Measurements from ENCODE around the gene WDR5. TPM values are rescaled to one million over a fixed set of nuclear protein-coding genes. Genes with fewer than 3 reads are reported as not detected.

WDR5 gene
- total RNA-seq, 6 donors from 2014 or later: 23.3 to 48.2 (median 27.3) TPM

GRCh38 chr9:134208310-134208841 is 72.5 kb downstream of the WDR5 start:
- Histone ChIP-seq H3K4me1 (peaks cover 0 to 6% (median 3%) of the 10 kb centered on the region in 4 donors), H3K9me3 (peaks cover 0 to 8% (median 3%) of the 10 kb centered on the region in 4 donors), H3K27ac (no peak overlapping the region), H3K27me3 (no peaks in the 10 kb centered on the region), H3K36me3 (no peaks in the 10 kb centered on the region), H3K4me3 (no peak overlapping the region)
- DNase-seq (no peak), ATAC-seq (ENCODE audit: low FRiP score in 2 of 2) (no peak)
- 73 to 81% methylated on average over 14 to 19 of the region's 19 CpGs for WGBS, 2 donors
- no peak for TF ChIP-seq CTCF (IDR thresholded peaks at IDR 0.05)

- Histone ChIP-seq H3K27me3 (no peaks in the 10 kb centered on the region), H3K27ac (no peak overlapping the region), H3K9me3 (peaks cover 0 to 7% (median 3%) of the 10 kb centered on the region in 4 donors), H3K4me1 (peaks cover 0 to 6% (median 3%) of the 10 kb centered on the region in 4 donors), H3K4me3 (no peak overlapping the region), H3K36me3 (no peaks in the 10 kb centered on the region)
- DNase-seq: no peak
- no peak for TF ChIP-seq POLR2A (IDR thresholded peaks at IDR 0.05)
- TF ChIP-seq POLR2AphosphoS5 (IDR thresholded peaks at IDR 0.05): no peak
- TF ChIP-seq EP300 (IDR thresholded peaks at IDR 0.05): no peak
- TF ChIP-seq CTCF (IDR thresholded peaks at IDR 0.05): no peak
- ATAC-seq (ENCODE audit: low FRiP score in 2 of 2): no peak
- 88 to 94% methylated on average over 20 of the region's 20 CpGs for WGBS, 2 donors
Observed at GRCh38 chr9:134208981-134209725, 73.3 kb downstream of the WDR5 start.

Small RNA genes within 50 kb of the gene (small RNA-seq; reads per million reads assigned to genes)
- 0 to 2.1 (median 0.25) reads per million in 4 donors for gene RNU6ATAC

Other genes starting within 250 kb of the WDR5 start
- gene VAV2, start 143.8 kb upstream of the WDR5 start, total RNA-seq: 10 to 100 TPM; 12.0 to 38.8 (median 22.0) TPM
- 10 to 100 TPM in 4 of 6 donors, 1 to 10 TPM in 2; 7.0 to 17.8 (median 11.6) TPM for gene BRD3OS, start 110.6 kb upstream of the WDR5 start, total RNA-seq
- gene BRD3, start 68.1 kb upstream of the WDR5 start, total RNA-seq: 10 to 100 TPM; 20.2 to 87.7 (median 44.3) TPM
- 100 to 1,000 TPM in 1 of 6 donors, 10 to 100 TPM in 1, not detected in 4; 70.7 to 223 TPM for gene RNU6ATAC, start 28.5 kb downstream of the WDR5 start, total RNA-seq
- gene RXRA, start 190.4 kb downstream of the WDR5 start, total RNA-seq: 10 to 100 TPM; 43.8 to 92.7 (median 74.1) TPM